ENCODE measurements around the gene FAM107A. TPM values are rescaled to one million over a fixed set of nuclear protein-coding genes. Genes with fewer than 3 reads are reported as not detected.

FAM107A gene
- total and polyA plus RNA-seq, 2 of the 13 experiments (the other 11 are each of a cell fraction or from before 2014, with no cell fraction given), result not detected

GRCh38 chr3:58556001-58556400 is 21.2 kb downstream of the FAM107A start:
- intact Hi-C loops (cut with micrococcal nuclease; ENCODE audit: unreplicated experiment) (loop anchor here (2.0 kb wide), 1 partner anchor 19 kb away; the partner anchor contains the start of gene ACOX2), in situ Hi-C loops (cut with HindIII; ENCODE audit: extremely low pct_ligation_motif_present, low pct_unique_long_range_greater_than_20kb) (no loop called here)
- TF ChIP-seq MTF2 (CRISPR knock-in tag; IDR thresholded peaks at IDR 0.05; ENCODE audit: borderline replicate concordance) (no peak), PHF20 (CRISPR knock-in tag; IDR thresholded peaks at IDR 0.05) (no peak), CENPX (CRISPR knock-in tag; IDR thresholded peaks at IDR 0.05) (no peak), GRHL1 (CRISPR knock-in tag; conservative IDR thresholded peaks at IDR 0.05) (no peak), MBD4 (IDR thresholded peaks at IDR 0.05; ENCODE audit: borderline replicate concordance, low read length) (no peak), KMT2A (CRISPR knock-in tag; IDR thresholded peaks at IDR 0.05) (no peak), ZNF841 (CRISPR knock-in tag; IDR thresholded peaks at IDR 0.05; ENCODE audit: borderline replicate concordance) (no peak), ZFP36L2 (CRISPR knock-in tag; IDR thresholded peaks at IDR 0.05) (no peak), ZNF432 (CRISPR knock-in tag; IDR thresholded peaks at IDR 0.05; ENCODE audit: borderline replicate concordance) (no peak), TOPORS (CRISPR knock-in tag; IDR thresholded peaks at IDR 0.05) (no peak), BCL6 (CRISPR knock-in tag; IDR thresholded peaks at IDR 0.05) (no peak), REST (IDR thresholded peaks at IDR 0.05; ENCODE audit: borderline replicate concordance in 1 of 2, low read depth in 1 of 2, low read length in 2 of 2) (no peak), MTA1 (CRISPR knock-in tag; IDR thresholded peaks at IDR 0.05; ENCODE audit: borderline replicate concordance) (no peak)
- no peaks in the 10 kb centered on the region for H3K36me3 ChIP-seq (replicated peaks in 1 of 2; ENCODE audit: control insufficient read depth in 1 of 2, insufficient read depth in 2 of 2, low read length in 2 of 2)
- H4K20me1 ChIP-seq (ENCODE audit: insufficient read depth, low read length), result no peaks in the 10 kb centered on the region
- H3K9me3 ChIP-seq (ENCODE audit: low read length), result no peaks in the 10 kb centered on the region
- no peak for DNase-seq (ENCODE audit: low spot score)
- no peak for FAIRE-seq
- H3K27me3 ChIP-seq (ENCODE audit: control insufficient read depth in 1 of 2, insufficient read depth in 2 of 2, low read length in 2 of 2), result no peaks in the 10 kb centered on the region
- CTCF ChIA-PET (ENCODE audit: low intra/inter-chr PET ratio, low total read pairs), result no interaction called here
- H3K9ac ChIP-seq (ENCODE audit: insufficient read depth, low read depth, low read length), result no peak overlapping the region
- BruUV-seq (replicated peaks), result no TSS peak
- no peak overlapping the region for H3K27ac ChIP-seq (ENCODE audit: extremely low read length, insufficient read depth, low read length)
- H2AFZ ChIP-seq (ENCODE audit: low read length), result no peak overlapping the region
- ATAC-seq, result no peak
- POLR2A ChIA-PET, result interaction anchor here (6.4 kb wide), 1 partner anchor 19 kb away, joined by 76 read pairs; the partner anchor contains the start of gene ACOX2
- H3K4me3 ChIP-seq (replicated peaks in 1 of 3; ENCODE audit: insufficient read depth in 1 of 3, low read depth in 2 of 3, low read length in 3 of 3), result no peak overlapping the region
- no peaks in the 10 kb centered on the region for H3K79me2 ChIP-seq (ENCODE audit: insufficient read depth, low read length)
- H3K4me2 ChIP-seq (ENCODE audit: low read depth, low read length), result no peak overlapping the region
- 95% methylated on average over 5 of the region's 5 CpGs for WGBS (ENCODE audit: low lambda C conversion rate)
- peaks cover 39% of the 10 kb centered on the region for H3K4me1 ChIP-seq (ENCODE audit: insufficient read depth, low read length)

Measured in HepG2 (cell line).